ENCODE data around the gene SAMD1. TPM values are rescaled to one million over a fixed set of nuclear protein-coding genes. Genes with fewer than 3 reads are reported as not detected.

SAMD1 gene
- total RNA-seq, 1 experiment from 2014 or later, result 108 TPM

DNA sequence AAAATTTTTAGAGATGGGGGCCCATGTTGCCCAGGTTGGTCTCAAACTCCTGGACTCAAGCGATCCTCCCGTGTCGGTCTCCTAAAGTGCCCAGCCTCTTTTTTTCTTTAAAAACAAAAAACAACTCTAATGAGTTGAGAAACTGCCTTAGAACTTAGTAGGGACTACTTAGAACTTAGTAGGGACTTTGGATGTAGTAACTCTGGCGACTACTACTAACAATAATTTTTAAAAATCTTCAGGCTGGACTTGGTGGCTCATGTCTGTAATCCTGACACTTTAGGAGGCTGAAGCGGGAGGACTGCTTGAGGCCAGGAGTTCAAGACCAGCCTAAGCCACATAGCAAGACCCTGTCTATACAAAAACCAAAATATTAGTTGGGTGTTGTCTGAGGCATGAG is 4.5 kb downstream of the SAMD1 start:
- Histone ChIP-seq H3K18ac (ENCODE audit: insufficient read length, low read depth, low read length) (no peak overlapping the region), H2BK5ac (ENCODE audit: insufficient read length, low read length) (no peak overlapping the region), H3K9ac (ENCODE audit: extremely low read depth, insufficient read length, low read length) (no peak overlapping the region), H4K5ac (ENCODE audit: insufficient read length, low read depth, low read length) (no peak overlapping the region), H3K79me1 (ENCODE audit: insufficient read depth, low read depth, low read length, poor library complexity, severe bottlenecking) (no peaks in the 10 kb centered on the region), H3K9me3 (ENCODE audit: control insufficient read depth, low read depth, low read length) (no peaks in the 10 kb centered on the region), H3K27ac (ENCODE audit: insufficient read length, low read depth, low read length) (no peak overlapping the region), H3K23me2 (ENCODE audit: insufficient read length, low read depth, low read length, poor library complexity, severe bottlenecking) (peaks cover 6% of the 10 kb centered on the region), H2BK12ac (ENCODE audit: insufficient read length, low read depth, low read length) (no peak overlapping the region), H3K4me1 (ENCODE audit: insufficient read depth, low read length) (no peaks in the 10 kb centered on the region; the same call in 1 of the 2 replicates), H2AFZ (ENCODE audit: low read length) (no peak overlapping the region), H4K91ac (ENCODE audit: insufficient read length, low read depth, low read length) (no peak overlapping the region), H4K8ac (replicated peaks; ENCODE audit: insufficient read length, low read depth, low read length) (no peak overlapping the region), H3T11ph (ENCODE audit: low read length) (no peak overlapping the region), H2AK5ac (ENCODE audit: insufficient read length, low read length) (no peak overlapping the region), H3K4ac (ENCODE audit: low read depth, low read length) (no peak overlapping the region), H3K14ac (ENCODE audit: insufficient read depth, low read length) (no peak overlapping the region), H4K20me1 (ENCODE audit: control insufficient read depth, insufficient read depth, insufficient read length) (no peaks in the 10 kb centered on the region), H3K27me3 (ENCODE audit: insufficient read depth, low read length) (no peaks in the 10 kb centered on the region), H2BK120ac (ENCODE audit: low read depth, low read length, poor library complexity, severe bottlenecking) (no peak overlapping the region), H3K56ac (ENCODE audit: insufficient read length, low read depth, low read length) (no peak overlapping the region), H2BK20ac (ENCODE audit: low read depth, low read length, poor library complexity, severe bottlenecking) (no peak overlapping the region), H3K23ac (ENCODE audit: insufficient read length, low read depth, low read length) (no peak overlapping the region), H3K79me2 (ENCODE audit: insufficient read depth, low read length) (no peaks in the 10 kb centered on the region), H2BK15ac (ENCODE audit: low read depth, low read length) (no peak overlapping the region), H3K4me2 (ENCODE audit: insufficient read depth, insufficient read length, low read length) (no peak overlapping the region)
- Mint-ChIP-seq H3K4me3 (no peak overlapping the region), H3K9me3 (no peaks in the 10 kb centered on the region), H3K4me1 (peaks cover 4 to 6% of the 10 kb centered on the region in 2 experiments), H3K36me3 (ENCODE audit: insufficient read depth in 1 of 3, low read depth in 3 of 3) (peaks cover 11 to 29% (median 21%) of the 10 kb centered on the region in 3 experiments; a peak in 6 of 7 replicates), H3K27me3 (ENCODE audit: low read depth) (peaks cover 9% of the 10 kb centered on the region), H3K27ac (no peak overlapping the region)
- WGBS (ENCODE audit: extremely low coverage, insufficient read length, low lambda C conversion rate), result no CpG with 5 or more reads among the region's 5 CpGs
- no peak for DNase-seq
- TF ChIP-seq, protein P1, sequence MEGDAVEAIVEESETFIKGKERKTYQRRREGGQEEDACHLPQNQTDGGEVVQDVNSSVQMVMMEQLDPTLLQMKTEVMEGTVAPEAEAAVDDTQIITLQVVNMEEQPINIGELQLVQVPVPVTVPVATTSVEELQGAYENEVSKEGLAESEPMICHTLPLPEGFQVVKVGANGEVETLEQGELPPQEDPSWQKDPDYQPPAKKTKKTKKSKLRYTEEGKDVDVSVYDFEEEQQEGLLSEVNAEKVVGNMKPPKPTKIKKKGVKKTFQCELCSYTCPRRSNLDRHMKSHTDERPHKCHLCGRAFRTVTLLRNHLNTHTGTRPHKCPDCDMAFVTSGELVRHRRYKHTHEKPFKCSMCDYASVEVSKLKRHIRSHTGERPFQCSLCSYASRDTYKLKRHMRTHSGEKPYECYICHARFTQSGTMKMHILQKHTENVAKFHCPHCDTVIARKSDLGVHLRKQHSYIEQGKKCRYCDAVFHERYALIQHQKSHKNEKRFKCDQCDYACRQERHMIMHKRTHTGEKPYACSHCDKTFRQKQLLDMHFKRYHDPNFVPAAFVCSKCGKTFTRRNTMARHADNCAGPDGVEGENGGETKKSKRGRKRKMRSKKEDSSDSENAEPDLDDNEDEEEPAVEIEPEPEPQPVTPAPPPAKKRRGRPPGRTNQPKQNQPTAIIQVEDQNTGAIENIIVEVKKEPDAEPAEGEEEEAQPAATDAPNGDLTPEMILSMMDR (conservative IDR thresholded peaks at IDR 0.05), result no peak
